NK-92 (cell line): ENCODE measurements around the gene BEND5.

Experiments used
- DNase-seq: peaks from one replicate; lab custom pipeline; 2025; ENCODE audit not compliant: unreplicated experiment; lab: John Stamatoyannopoulos, UW

BEND5 gene

DNA sequence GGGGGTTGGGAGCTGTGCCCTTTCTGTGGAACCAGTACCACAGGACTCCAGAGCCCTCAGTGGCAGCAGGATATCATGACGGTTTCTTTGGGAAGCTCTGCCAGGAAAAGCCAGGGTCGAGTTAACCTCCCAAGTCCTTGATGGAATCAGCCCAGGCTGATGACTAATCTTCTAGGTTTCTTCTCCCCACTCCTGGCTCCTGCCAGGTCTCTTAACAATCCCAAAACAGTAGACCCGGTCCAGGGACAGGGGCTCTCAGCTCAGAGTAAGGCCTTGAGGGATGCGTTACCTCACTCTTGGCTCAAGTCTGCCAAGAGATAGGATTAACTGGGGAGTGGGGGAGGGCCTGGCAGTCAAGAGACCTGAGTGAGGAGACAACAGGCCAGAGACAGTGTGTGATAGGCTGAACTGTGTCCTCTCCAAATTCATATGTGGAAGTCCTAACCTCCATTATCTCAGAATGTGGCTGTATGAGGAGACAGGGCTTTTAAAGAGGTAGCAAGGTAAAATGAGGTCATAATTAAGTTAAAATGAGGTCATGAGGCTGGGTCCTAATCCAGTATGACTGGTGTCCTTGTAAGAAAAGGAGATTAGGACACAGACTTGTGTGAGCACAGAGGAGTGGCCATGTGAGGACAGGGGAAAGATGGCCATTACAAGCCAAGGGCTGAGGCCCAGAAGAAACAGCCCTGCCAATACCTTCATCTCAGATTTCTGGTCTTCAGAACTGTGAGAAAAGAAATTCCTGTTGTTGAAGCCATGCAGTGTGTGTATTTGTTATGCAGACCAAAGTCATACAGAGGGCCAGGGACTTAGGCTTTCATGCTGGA, 95.0 kb downstream of the BEND5 start:
- no peak for DNase-seq

DNA sequence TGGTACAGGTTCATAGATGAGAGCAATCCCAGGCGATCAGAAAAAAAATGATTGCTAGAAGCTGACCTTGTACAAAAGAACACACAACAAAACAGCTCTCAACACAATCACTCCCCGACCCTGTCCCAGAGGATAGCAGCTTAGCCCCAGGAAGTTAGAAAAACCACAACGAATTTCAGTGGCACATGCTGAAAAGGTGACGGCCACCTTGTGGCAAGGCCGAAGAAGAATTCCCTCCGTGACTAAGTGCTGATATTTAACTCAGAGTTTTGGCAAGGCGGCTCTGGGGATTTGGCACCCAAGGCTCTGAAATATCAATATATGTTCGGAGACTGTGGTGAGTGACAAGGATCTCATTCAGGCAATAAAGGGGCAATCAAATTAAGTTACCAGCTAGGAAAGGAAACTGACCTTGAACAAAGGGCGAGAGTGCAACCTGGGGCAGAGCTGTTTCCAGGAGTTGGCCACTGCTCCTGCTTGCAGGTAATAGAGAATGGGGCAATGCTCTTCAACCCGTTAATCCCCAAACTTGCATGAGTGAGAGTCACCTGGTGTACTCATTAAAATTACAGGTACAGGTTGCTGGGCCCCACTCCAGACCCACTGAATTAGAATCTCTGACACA, 96.2 kb downstream of the BEND5 start:
- no peak for DNase-seq

DNA sequence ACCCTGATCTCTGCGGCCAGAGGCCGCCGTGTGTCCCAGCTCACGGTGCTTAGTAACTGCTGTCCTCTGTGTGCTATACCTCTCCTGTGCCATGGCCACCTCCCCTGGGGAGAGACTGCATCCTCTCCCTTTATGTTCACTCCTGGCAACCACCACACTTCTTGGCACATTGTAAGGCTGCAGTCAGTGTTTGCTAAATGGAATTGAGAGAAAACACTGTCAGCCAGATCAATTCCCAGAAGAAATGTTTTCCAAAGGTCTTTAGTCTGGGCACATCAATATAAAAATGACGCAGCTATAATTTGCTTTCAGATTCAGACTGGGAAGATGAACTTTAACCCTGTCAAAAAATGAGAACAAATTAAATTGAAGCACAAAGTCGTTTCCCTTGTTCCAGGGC, 96.8 kb downstream of the BEND5 start:
- DNase-seq = no peak

DNA sequence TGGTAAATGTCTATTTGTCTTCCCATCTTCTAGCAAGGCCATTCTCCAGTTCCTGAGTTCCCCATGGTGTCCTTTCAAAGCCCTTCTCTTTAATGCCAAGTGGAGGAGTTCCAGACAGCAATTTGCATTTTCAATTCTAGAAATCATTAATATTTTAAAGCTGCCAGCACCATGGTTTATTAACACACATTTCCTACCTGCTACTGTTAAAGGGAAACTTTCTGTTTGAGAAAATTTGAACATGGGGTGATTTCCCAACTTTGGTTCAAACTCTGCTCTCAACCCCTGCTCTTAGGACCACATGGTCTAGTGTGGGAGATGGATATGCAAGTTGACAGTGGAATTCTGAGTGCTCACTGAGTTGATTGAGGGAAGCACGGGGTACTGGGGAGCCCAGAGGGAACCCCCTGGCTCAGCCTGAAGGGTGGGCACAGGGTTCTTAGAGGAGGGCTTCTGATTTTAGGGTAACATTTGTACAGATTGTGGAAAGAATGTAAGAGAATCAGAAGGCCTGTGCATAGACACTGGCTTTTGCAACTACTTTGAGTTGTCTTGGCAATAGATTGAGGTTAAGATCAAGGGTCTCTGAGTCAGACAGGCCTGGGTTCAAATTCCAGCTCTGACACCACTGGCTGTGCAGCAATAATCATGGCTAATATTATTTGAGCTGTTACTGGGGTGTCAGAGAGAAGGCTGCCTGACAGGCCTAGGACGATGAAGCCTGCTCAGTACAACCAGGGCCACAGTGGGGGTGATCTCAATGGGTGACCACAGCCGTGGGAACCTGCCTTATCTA, 97.8 kb downstream of the BEND5 start:
- no peak for DNase-seq
